NCI-H146 (cell line): Measurements from ENCODE around the gene MRPL18.
"Not testable (repeated sequence)": the region's sequence is repeated elsewhere in the genome, so short reads cannot be mapped to it uniquely, and the experiment has no call there.

ENCODE experiments used
- DNase-seq: peaks from one replicate; lab custom pipeline; 2025; lab: John Stamatoyannopoulos, UW

The MRPL18 gene

GRCh38 chr6:159817951-159818739 is 27.9 kb downstream of the MRPL18 start:
- DNase-seq, result no peak

GRCh38 chr6:159819098-159819497 is 28.8 kb downstream of the MRPL18 start:
- DNase-seq, result no peak

- peak; percentile 35 for DNase-seq
Observed at GRCh38 chr6:159819932-159820640, 29.8 kb downstream of the MRPL18 start.

GRCh38 chr6:159821122-159821521 is 30.9 kb downstream of the MRPL18 start:
- DNase-seq, result no peak

- DNase-seq, result no peak
Observed at GRCh38 chr6:159821726-159822125, 31.5 kb downstream of the MRPL18 start.

- no peak for DNase-seq
Observed at GRCh38 chr6:159823953-159824352, 33.7 kb downstream of the MRPL18 start.

GRCh38 chr6:159824690-159825089 is 34.4 kb downstream of the MRPL18 start:
- not testable (repeated sequence) for DNase-seq

- no peak for DNase-seq
Observed at GRCh38 chr6:159826004-159826403, 35.7 kb downstream of the MRPL18 start.

GRCh38 chr6:159826968-159827647 is 36.8 kb downstream of the MRPL18 start:
- DNase-seq, result no peak

GRCh38 chr6:159828074-159828473 is 37.8 kb downstream of the MRPL18 start:
- DNase-seq, result no peak

- no peak for DNase-seq
Observed at GRCh38 chr6:159829526-159829925, 39.3 kb downstream of the MRPL18 start.

- no peak for DNase-seq
Observed at GRCh38 chr6:159830501-159831372, 40.5 kb downstream of the MRPL18 start.

GRCh38 chr6:159831373-159831679 is 41.1 kb downstream of the MRPL18 start:
- peak; percentile 36 for DNase-seq

- DNase-seq, result no peak
Observed at GRCh38 chr6:159832946-159833345, 42.7 kb downstream of the MRPL18 start.

- DNase-seq, result no peak
Observed at GRCh38 chr6:159833556-159833955, 43.3 kb downstream of the MRPL18 start.

- DNase-seq, result no peak
Observed at GRCh38 chr6:159833997-159834603, 43.8 kb downstream of the MRPL18 start.

- no peak for DNase-seq
Observed at GRCh38 chr6:159836718-159837490, 46.6 kb downstream of the MRPL18 start.

- DNase-seq, result no peak
Observed at GRCh38 chr6:159837511-159837910, 47.2 kb downstream of the MRPL18 start.

GRCh38 chr6:159838020-159838744 is 47.9 kb downstream of the MRPL18 start:
- no peak for DNase-seq

- no peak for DNase-seq
Observed at GRCh38 chr6:159842035-159842434, 51.8 kb downstream of the MRPL18 start.
